CD14-positive monocyte (primary cell): ENCODE data around the gene FNIP2. TPM values are rescaled to one million over a fixed set of nuclear protein-coding genes. Genes with fewer than 3 reads are reported as not detected.
"Not testable (repeated sequence)": the region's sequence is repeated elsewhere in the genome, so short reads cannot be mapped to it uniquely, and the experiment has no call there.

Source experiments
- DNase-seq, 3 donors: peaks; one replicate each; pipeline ENCODE4 v3.0.0-alpha.2; 2011 to 2022
- H2AFZ ChIP-seq: 2 replicates; pipeline ENCODE4 v1.6.0; 2012; ENCODE audit warnings: mild to moderate bottlenecking, low read depth, low read length, inconsistent platforms; ENCODE audit not compliant: insufficient read depth, poor library complexity, severe bottlenecking
- H3K27ac ChIP-seq, 2 donors: 1 replicate in 1 of 2; 2 replicates in 1 of 2; pipeline ENCODE4 v1.5.1; 2012 to 2013; ENCODE audit warnings: low read length in 2 of 2, control low read depth in 1 of 2, inconsistent platforms in 1 of 2, low read depth in 1 of 2, mild to moderate bottlenecking in 1 of 2
- H3K27me3 ChIP-seq, 2 donors: one replicate each; pipeline versions ENCODE4 v1.6.0 to v1.6.1; 2011 to 2013; ENCODE audit warnings: low read length in 2 of 2; ENCODE audit not compliant: control insufficient read depth in 2 of 2, insufficient read depth in 2 of 2
- H3K36me3 ChIP-seq, 2 donors: replicated peaks in 1 of 2; 1 replicate in 1 of 2; 2 replicates in 1 of 2; pipeline versions ENCODE4 v1.5.1 to v1.6.1; 2012 to 2013; ENCODE audit warnings: low read length in 2 of 2, control low read depth in 1 of 2, inconsistent platforms in 1 of 2, mild to moderate bottlenecking in 1 of 2; ENCODE audit not compliant: insufficient read depth in 2 of 2, control insufficient read depth in 1 of 2
- H3K4me1 ChIP-seq, 2 donors: 1 replicate in 1 of 2; 2 replicates in 1 of 2; pipeline versions ENCODE4 v1.5.1 to v1.6.1; 2012 to 2013; ENCODE audit warnings: low read length in 2 of 2, control low read depth in 1 of 2, inconsistent platforms in 1 of 2, mild to moderate bottlenecking in 1 of 2, moderate library complexity in 1 of 2; ENCODE audit not compliant: insufficient read depth in 2 of 2, control insufficient read depth in 1 of 2
- H3K4me2 ChIP-seq: replicated peaks from 2 replicates; pipeline ENCODE3; 2012; ENCODE audit warnings: low read length, moderate library complexity, mild to moderate bottlenecking; ENCODE audit not compliant: poor library complexity, severe bottlenecking; ENCODE audit errors: extremely low read depth
- H3K4me3 ChIP-seq, 3 experiments: fragments of 200-600 bp in 1 of 3; sonication (generic) in 1 of 3; replicated peaks in 1 of 3; 1 replicate in 2 of 3; 2 replicates in 1 of 3; pipeline ENCODE4 v1.5.1; 2011 to 2013; ENCODE audit warnings: low read length in 3 of 3, mild to moderate bottlenecking in 3 of 3, control low read depth in 2 of 3, low read depth in 2 of 3, inconsistent platforms in 1 of 3, moderate library complexity in 1 of 3
- H3K79me2 ChIP-seq: 2 replicates; pipeline ENCODE4 v1.6.0; 2012; ENCODE audit warnings: mild to moderate bottlenecking, control low read depth, inconsistent platforms, low read length, moderate library complexity; ENCODE audit not compliant: insufficient read depth
- H3K9ac ChIP-seq: 2 replicates; pipeline ENCODE4 v1.6.0; 2017; ENCODE audit warnings: low read length, mild to moderate bottlenecking; ENCODE audit not compliant: insufficient read depth, poor library complexity, severe bottlenecking
- H3K9me3 ChIP-seq, 2 donors: replicated peaks in 1 of 2; 1 replicate in 1 of 2; 2 replicates in 1 of 2; pipeline versions ENCODE4 v1.5.1 to v1.6.1; 2012 to 2013; ENCODE audit warnings: low read length in 2 of 2, control low read depth in 1 of 2; ENCODE audit not compliant: control insufficient read depth in 1 of 2, insufficient read depth in 1 of 2
- H4K20me1 ChIP-seq: 2 replicates; pipeline ENCODE4 v1.6.0; 2012; ENCODE audit warnings: mild to moderate bottlenecking, low read length, control low read depth, moderate library complexity; ENCODE audit not compliant: insufficient read depth
- H3K27ac Mint-ChIP-seq, 7 donors: one replicate each; pipeline ENCODE4 v1.8.0; 2020; ENCODE audit warnings: mild to moderate bottlenecking in 7 of 7, mixed read lengths in 7 of 7, moderate library complexity in 6 of 7, inconsistent platforms in 2 of 7
- H3K27me3 Mint-ChIP-seq, 3 donors: one replicate each; pipeline ENCODE4 v1.8.0; 2021 to 2022; ENCODE audit warnings: low read depth in 3 of 3, mild to moderate bottlenecking in 3 of 3, mixed read lengths in 3 of 3, moderate library complexity in 3 of 3, inconsistent platforms in 1 of 3
- H3K36me3 Mint-ChIP-seq, 2 donors: one replicate each; pipeline ENCODE4 v1.8.0; 2020; ENCODE audit warnings: mixed read lengths in 2 of 2, inconsistent platforms in 1 of 2, mild to moderate bottlenecking in 1 of 2
- H3K4me1 Mint-ChIP-seq: one replicate; pipeline ENCODE4 v1.8.0; 2020; ENCODE audit warnings: mild to moderate bottlenecking, mixed read lengths
- H3K4me3 Mint-ChIP-seq, 2 donors: one replicate each; pipeline ENCODE4 v1.8.0; 2020; ENCODE audit warnings: mild to moderate bottlenecking in 2 of 2, mixed read lengths in 2 of 2, moderate library complexity in 1 of 2
- H3K9me3 Mint-ChIP-seq, 7 donors: one replicate each; pipeline ENCODE4 v1.8.0; 2020 to 2022; ENCODE audit warnings: mixed read lengths in 7 of 7, mild to moderate bottlenecking in 6 of 7, moderate library complexity in 6 of 7, inconsistent platforms in 2 of 7
- CTCF ChIP-seq: fragments of 200-600 bp; IDR thresholded peaks from one replicate; pipeline ENCODE4 v1.8.0; 2022; ENCODE audit warnings: antibody characterized with exemption, mild to moderate bottlenecking
- WGBS: methylation state at CpG from one replicate; pipeline ENCODE4 v1.1.5; 2013; ENCODE audit warnings: missing lambda C conversion rate; ENCODE audit not compliant: insufficient coverage; 5-methylcytosine and 5-hydroxymethylcytosine counted together
- intact Hi-C, 2 donors: fragments of 100-400 bp; cut with micrococcal nuclease; formaldehyde crosslinking; loops; one replicate each; pipeline versions ENCODE4 v1.15.0 to v1.15.1; 2023
- polyA plus RNA-seq, 3 donors: library from polyadenylated mRNA; depleted of rRNA in 1 of 3; unstranded in 2 of 3; stranded (reverse) in 1 of 3; fragments of 300-500 nt in 2 of 3; fragments of >200 nt in 1 of 3; fragmentation: Illumina TruSeq in 2 of 3; gene quantifications; 1 replicate in 2 of 3; 2 replicates in 1 of 3; pipeline ENCODE4 v1.2.3, GENCODE V29; 2012 to 2021

The FNIP2 gene
- polyA plus RNA-seq, 3 donors: 3.5 to 7.7 (median 5.7) TPM

GRCh38 chr4:158948071-158948470 lies 179.2 kb downstream of the FNIP2 start:
- H3K4me1 Mint-ChIP-seq: peaks cover 7% of the 10 kb centered on the region
- Histone ChIP-seq H3K4me1 (no peaks in the 10 kb centered on the region), H3K36me3 (no peaks in the 10 kb centered on the region), H3K27ac (no peak overlapping the region), H2AFZ (no peak overlapping the region), H3K27me3 (no peaks in the 10 kb centered on the region), H3K4me3 (no peak overlapping the region), H3K9ac (no peak overlapping the region), H3K4me2 (no peak overlapping the region), H4K20me1 (no peaks in the 10 kb centered on the region), H3K79me2 (no peaks in the 10 kb centered on the region), H3K9me3 (peaks cover 7 to 16% of the 10 kb centered on the region in 2 donors)
- WGBS: 100% methylated on average over 1 of the region's 2 CpGs
- peaks cover 5 to 6% of the 10 kb centered on the region in 2 donors for H3K36me3 Mint-ChIP-seq
- intact Hi-C loops: no loop called here
- no peak for TF ChIP-seq CTCF
- peaks cover 12 to 20% (median 17%) of the 10 kb centered on the region in 7 donors for H3K9me3 Mint-ChIP-seq
- no peak for DNase-seq
- H3K4me3 Mint-ChIP-seq: no peak overlapping the region
- H3K27me3 Mint-ChIP-seq: peaks cover 0 to 7% (median 2%) of the 10 kb centered on the region in 3 donors
- H3K27ac Mint-ChIP-seq: no peak overlapping the region

GRCh38 chr4:158949099-158949498 lies 180.3 kb downstream of the FNIP2 start:
- Mint-ChIP-seq H3K36me3 (peaks cover 5 to 6% of the 10 kb centered on the region in 2 donors), H3K4me3 (no peak overlapping the region), H3K9me3 (peaks cover 19 to 27% (median 22%) of the 10 kb centered on the region in 7 donors), H3K27ac (no peak overlapping the region), H3K27me3 (peaks cover under 1 to 7% (median 2%) of the 10 kb centered on the region in 3 donors), H3K4me1 (peaks cover 7% of the 10 kb centered on the region)
- Histone ChIP-seq H3K36me3 (no peaks in the 10 kb centered on the region), H2AFZ (no peak overlapping the region), H3K4me3 (no peak overlapping the region), H3K4me2 (no peak overlapping the region), H3K9ac (no peak overlapping the region), H3K79me2 (no peaks in the 10 kb centered on the region), H3K27ac (no peak overlapping the region), H3K27me3 (no peaks in the 10 kb centered on the region), H3K9me3 (peaks cover 14 to 20% of the 10 kb centered on the region in 2 donors), H3K4me1 (no peaks in the 10 kb centered on the region), H4K20me1 (no peaks in the 10 kb centered on the region)
- intact Hi-C loops: no loop called here
- no peak for TF ChIP-seq CTCF
- peak in 2 of 3 donors; percentile 44 to 45 for DNase-seq

GRCh38 chr4:158952221-158952774 lies 183.5 kb downstream of the FNIP2 start:
- H3K36me3 Mint-ChIP-seq: not testable (repeated sequence)

More at GRCh38 chr4:158952221-158952774, 183.5 kb downstream of the FNIP2 start:
- H3K36me3 ChIP-seq, H3K4me3 ChIP-seq, H3K27ac ChIP-seq, H3K27me3 Mint-ChIP-seq, H3K4me1 ChIP-seq, H3K4me2 ChIP-seq, H3K79me2 ChIP-seq, H3K4me1 Mint-ChIP-seq, H3K4me3 Mint-ChIP-seq, intact Hi-C loops, H4K20me1 ChIP-seq, H3K9ac ChIP-seq, H3K27me3 ChIP-seq, H2AFZ ChIP-seq: not testable (repeated sequence)
- DNase-seq: peak in 1 of 3 donors; percentile 69
- H3K9me3 ChIP-seq: peaks cover 14 to 20% of the 10 kb centered on the region in 2 donors
- Mint-ChIP-seq H3K27ac (peak overlapping the region in 1 of 7 donors; percentile 73), H3K9me3 (peaks cover 20 to 29% (median 22%) of the 10 kb centered on the region in 7 donors)
- WGBS: 93% methylated on average over 2 of the region's 2 CpGs
